ENCODE data around the gene ENOX1.

The ENOX1 gene

GRCh38 chr13:43608400-43609137, 178.2 kb downstream of the ENOX1 start:
- Histone ChIP-seq H3K4me3 (ENCODE audit: low read length) (no peak overlapping the region), H3K56ac (ENCODE audit: low read length) (no peak overlapping the region), H3K4me2 (ENCODE audit: low read length) (no peak overlapping the region), H3K79me1 (ENCODE audit: low read length) (no peaks in the 10 kb centered on the region), H3K36me3 (ENCODE audit: control insufficient read depth, insufficient read depth, low read length) (no peaks in the 10 kb centered on the region), H2BK120ac (ENCODE audit: low read depth, low read length) (no peak overlapping the region), H3K27ac (ENCODE audit: low read depth, low read length) (no peak overlapping the region), H3K27me3 (ENCODE audit: insufficient read depth, low read length, poor library complexity) (no peaks in the 10 kb centered on the region), H4K8ac (ENCODE audit: low read depth, low read length) (no peak overlapping the region), H4K5ac (ENCODE audit: low read length) (no peak overlapping the region), H3K18ac (ENCODE audit: low read length) (no peak overlapping the region), H2BK15ac (replicated peaks; ENCODE audit: low read depth) (no peak overlapping the region), H2AK5ac (ENCODE audit: low read length) (no peak overlapping the region), H3K9ac (ENCODE audit: low read length) (no peak overlapping the region), H3K4me1 (ENCODE audit: control insufficient read depth, low read depth, low read length) (no peaks in the 10 kb centered on the region), H3K4ac (ENCODE audit: low read depth, low read length) (no peak overlapping the region), H3K79me2 (ENCODE audit: control insufficient read depth, insufficient read depth, low read length) (no peaks in the 10 kb centered on the region), H2BK5ac (ENCODE audit: low read length) (no peak overlapping the region), H3K23ac (ENCODE audit: low read length) (no peak overlapping the region)
- WGBS (ENCODE audit: extremely low coverage, insufficient coverage, low lambda C conversion rate), result no CpG with 5 or more reads among the region's 6 CpGs
- DNase-seq, result no peak

- no peak overlapping the region for H3K27ac ChIP-seq (ENCODE audit: low read depth, low read length)
- no peaks in the 10 kb centered on the region for H3K79me2 ChIP-seq (ENCODE audit: control insufficient read depth, insufficient read depth, low read length)
- no CpG with 5 or more reads among the region's 1 CpG for WGBS (ENCODE audit: extremely low coverage, insufficient coverage, low lambda C conversion rate)
Observed at GRCh38 chr13:43597599-43597945, 189.2 kb downstream of the ENOX1 start.

GRCh38 chr13:43596924-43597598, 189.7 kb downstream of the ENOX1 start:
- Histone ChIP-seq H3K18ac (ENCODE audit: low read length) (no peak overlapping the region), H3K36me3 (ENCODE audit: control insufficient read depth, insufficient read depth, low read length) (no peaks in the 10 kb centered on the region), H3K4me3 (ENCODE audit: low read length) (no peak overlapping the region), H4K5ac (ENCODE audit: low read length) (no peak overlapping the region), H3K9ac (ENCODE audit: low read length) (no peak overlapping the region), H3K4me1 (ENCODE audit: control insufficient read depth, low read depth, low read length) (no peaks in the 10 kb centered on the region), H3K4me2 (ENCODE audit: low read length) (no peak overlapping the region), H2BK5ac (ENCODE audit: low read length) (no peak overlapping the region), H3K4ac (ENCODE audit: low read depth, low read length) (no peak overlapping the region), H3K27me3 (ENCODE audit: insufficient read depth, low read length, poor library complexity) (no peaks in the 10 kb centered on the region), H2AK5ac (ENCODE audit: low read length) (no peak overlapping the region), H4K8ac (ENCODE audit: low read depth, low read length) (no peak overlapping the region), H2BK15ac (replicated peaks; ENCODE audit: low read depth) (no peak overlapping the region), H3K56ac (ENCODE audit: low read length) (no peak overlapping the region), H3K79me2 (ENCODE audit: control insufficient read depth, insufficient read depth, low read length) (no peaks in the 10 kb centered on the region), H3K27ac (ENCODE audit: low read depth, low read length) (no peak overlapping the region), H2BK120ac (ENCODE audit: low read depth, low read length) (no peak overlapping the region), H3K23ac (ENCODE audit: low read length) (no peak overlapping the region), H3K79me1 (ENCODE audit: low read length) (no peaks in the 10 kb centered on the region)
- no peak for DNase-seq
- no CpG with 5 or more reads among the region's 7 CpGs for WGBS (ENCODE audit: extremely low coverage, insufficient coverage, low lambda C conversion rate)

More at GRCh38 chr13:43597599-43597945, 189.2 kb downstream of the ENOX1 start:
- Histone ChIP-seq H2BK120ac (ENCODE audit: low read depth, low read length) (no peak overlapping the region), H3K23ac (ENCODE audit: low read length) (no peak overlapping the region), H3K36me3 (ENCODE audit: control insufficient read depth, insufficient read depth, low read length) (no peaks in the 10 kb centered on the region), H3K27me3 (ENCODE audit: insufficient read depth, low read length, poor library complexity) (no peaks in the 10 kb centered on the region), H3K4me3 (ENCODE audit: low read length) (no peak overlapping the region), H2BK15ac (replicated peaks; ENCODE audit: low read depth) (no peak overlapping the region), H3K4ac (ENCODE audit: low read depth, low read length) (no peak overlapping the region), H3K4me2 (ENCODE audit: low read length) (no peak overlapping the region), H4K5ac (ENCODE audit: low read length) (no peak overlapping the region), H3K4me1 (ENCODE audit: control insufficient read depth, low read depth, low read length) (no peaks in the 10 kb centered on the region), H4K8ac (ENCODE audit: low read depth, low read length) (no peak overlapping the region), H2BK5ac (ENCODE audit: low read length) (no peak overlapping the region), H3K9ac (ENCODE audit: low read length) (no peak overlapping the region), H3K79me1 (ENCODE audit: low read length) (no peaks in the 10 kb centered on the region), H3K56ac (ENCODE audit: low read length) (no peak overlapping the region), H2AK5ac (ENCODE audit: low read length) (no peak overlapping the region), H3K18ac (ENCODE audit: low read length) (no peak overlapping the region)
- no peak for DNase-seq

DNA sequence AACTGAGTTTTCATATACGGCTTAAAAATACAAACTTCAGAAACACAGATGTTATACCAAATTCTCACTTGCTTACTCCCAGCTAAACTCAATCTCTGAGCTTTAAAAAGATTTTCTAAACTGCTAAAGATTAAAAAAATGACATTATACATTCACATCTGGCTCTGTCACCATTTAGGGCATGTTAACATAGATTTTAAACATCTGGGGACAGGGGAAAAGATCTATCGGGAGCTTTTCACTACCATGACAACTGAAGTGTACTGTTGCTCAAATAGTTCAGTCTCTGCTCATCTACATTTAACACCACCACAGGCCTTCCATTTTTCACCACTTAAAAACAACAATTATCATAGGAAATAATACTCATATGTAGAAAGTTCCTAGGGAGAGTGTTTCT, 190.8 kb downstream of the ENOX1 start:
- H3K36me3 ChIP-seq (ENCODE audit: control insufficient read depth, insufficient read depth, low read length), result no peaks in the 10 kb centered on the region
- H3K9ac ChIP-seq (ENCODE audit: low read length), result no peak overlapping the region
- H2BK15ac ChIP-seq (replicated peaks; ENCODE audit: low read depth), result no peak overlapping the region
- no peak overlapping the region for H4K5ac ChIP-seq (ENCODE audit: low read length)
- no peaks in the 10 kb centered on the region for H3K79me2 ChIP-seq (ENCODE audit: control insufficient read depth, insufficient read depth, low read length)
- no peak overlapping the region for H3K56ac ChIP-seq (ENCODE audit: low read length)
- H2AK5ac ChIP-seq (ENCODE audit: low read length), result no peak overlapping the region
- no peak overlapping the region for H3K23ac ChIP-seq (ENCODE audit: low read length)
- no peak overlapping the region for H4K8ac ChIP-seq (ENCODE audit: low read depth, low read length)
- H3K4ac ChIP-seq (ENCODE audit: low read depth, low read length), result no peak overlapping the region
- WGBS (ENCODE audit: extremely low coverage, insufficient coverage, low lambda C conversion rate), result no CpG with 5 or more reads among the region's 2 CpGs
- no peaks in the 10 kb centered on the region for H3K27me3 ChIP-seq (ENCODE audit: insufficient read depth, low read length, poor library complexity)
- no peaks in the 10 kb centered on the region for H3K79me1 ChIP-seq (ENCODE audit: low read length)
- H2BK120ac ChIP-seq (ENCODE audit: low read depth, low read length), result no peak overlapping the region
- no peak overlapping the region for H3K4me3 ChIP-seq (ENCODE audit: low read length)
- no peak overlapping the region for H3K18ac ChIP-seq (ENCODE audit: low read length)
- no peaks in the 10 kb centered on the region for H3K4me1 ChIP-seq (ENCODE audit: control insufficient read depth, low read depth, low read length)
- no peak for DNase-seq
- H3K4me2 ChIP-seq (ENCODE audit: low read length), result no peak overlapping the region
- H3K27ac ChIP-seq (ENCODE audit: low read depth, low read length), result no peak overlapping the region
- no peak overlapping the region for H2BK5ac ChIP-seq (ENCODE audit: low read length)

- Histone ChIP-seq H2BK120ac (ENCODE audit: low read depth, low read length) (no peak overlapping the region), H3K56ac (ENCODE audit: low read length) (no peak overlapping the region), H2AK5ac (ENCODE audit: low read length) (no peak overlapping the region), H3K23ac (ENCODE audit: low read length) (no peak overlapping the region), H4K8ac (ENCODE audit: low read depth, low read length) (no peak overlapping the region), H3K36me3 (ENCODE audit: control insufficient read depth, insufficient read depth, low read length) (no peaks in the 10 kb centered on the region), H3K4ac (ENCODE audit: low read depth, low read length) (no peak overlapping the region), H3K4me3 (ENCODE audit: low read length) (no peak overlapping the region), H3K18ac (ENCODE audit: low read length) (no peak overlapping the region), H3K79me1 (ENCODE audit: low read length) (no peaks in the 10 kb centered on the region), H3K9ac (ENCODE audit: low read length) (no peak overlapping the region), H3K27me3 (ENCODE audit: insufficient read depth, low read length, poor library complexity) (no peaks in the 10 kb centered on the region), H3K27ac (ENCODE audit: low read depth, low read length) (no peak overlapping the region), H4K5ac (ENCODE audit: low read length) (no peak overlapping the region), H2BK5ac (ENCODE audit: low read length) (no peak overlapping the region), H2BK15ac (replicated peaks; ENCODE audit: low read depth) (no peak overlapping the region), H3K4me1 (ENCODE audit: control insufficient read depth, low read depth, low read length) (no peaks in the 10 kb centered on the region), H3K4me2 (ENCODE audit: low read length) (no peak overlapping the region), H3K79me2 (ENCODE audit: control insufficient read depth, insufficient read depth, low read length) (no peaks in the 10 kb centered on the region)
- DNase-seq, result no peak
Observed at GRCh38 chr13:43587376-43587775, 199.4 kb downstream of the ENOX1 start.

DNA sequence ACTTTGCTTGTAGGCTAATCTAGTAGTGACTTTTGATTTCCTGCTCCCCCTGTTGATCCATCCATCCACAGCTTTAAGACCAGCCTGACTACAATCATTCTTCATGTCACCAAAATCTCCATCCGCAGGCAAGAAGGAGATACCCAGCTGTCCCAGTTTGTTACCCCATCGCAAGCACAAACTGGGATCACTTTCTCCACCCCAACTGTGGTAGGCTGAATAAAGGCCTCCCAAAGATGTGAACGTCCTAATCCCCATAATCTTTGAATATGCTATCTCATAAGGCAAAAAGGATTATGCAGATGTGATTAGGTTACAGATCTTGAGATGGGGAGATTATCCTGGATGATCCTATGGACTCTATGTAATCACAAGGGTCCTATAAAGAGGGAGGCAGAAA, 202.0 kb downstream of the ENOX1 start:
- no peak overlapping the region for H4K8ac ChIP-seq (ENCODE audit: low read depth, low read length)

More for the DNA sequence above, 202.0 kb downstream of the ENOX1 start:
- H2AK5ac ChIP-seq (ENCODE audit: low read length), result no peak overlapping the region
- no peak overlapping the region for H2BK15ac ChIP-seq (replicated peaks; ENCODE audit: low read depth)
- no peak overlapping the region for H2BK5ac ChIP-seq (ENCODE audit: low read length)
- no peak overlapping the region for H2BK120ac ChIP-seq (ENCODE audit: low read depth, low read length)
- H3K56ac ChIP-seq (ENCODE audit: low read length), result no peak overlapping the region
- WGBS (ENCODE audit: extremely low coverage, insufficient coverage, low lambda C conversion rate), result no CpG with 5 or more reads among the region's 3 CpGs
- H3K4me3 ChIP-seq (ENCODE audit: low read length), result no peak overlapping the region
- no peak overlapping the region for H3K9ac ChIP-seq (ENCODE audit: low read length)
- H3K27ac ChIP-seq (ENCODE audit: low read depth, low read length), result no peak overlapping the region
- H3K18ac ChIP-seq (ENCODE audit: low read length), result no peak overlapping the region
- no peak overlapping the region for H3K23ac ChIP-seq (ENCODE audit: low read length)
- DNase-seq, result peak; percentile 19
- H3K36me3 ChIP-seq (ENCODE audit: control insufficient read depth, insufficient read depth, low read length), result no peaks in the 10 kb centered on the region
- no peaks in the 10 kb centered on the region for H3K79me2 ChIP-seq (ENCODE audit: control insufficient read depth, insufficient read depth, low read length)
- H3K4ac ChIP-seq (ENCODE audit: low read depth, low read length), result no peak overlapping the region
- no peaks in the 10 kb centered on the region for H3K27me3 ChIP-seq (ENCODE audit: insufficient read depth, low read length, poor library complexity)
- H3K79me1 ChIP-seq (ENCODE audit: low read length), result no peaks in the 10 kb centered on the region
- no peak overlapping the region for H4K5ac ChIP-seq (ENCODE audit: low read length)
- no peak overlapping the region for H3K4me2 ChIP-seq (ENCODE audit: low read length)
- H3K4me1 ChIP-seq (ENCODE audit: control insufficient read depth, low read depth, low read length), result no peaks in the 10 kb centered on the region

Measured in mesendoderm (in vitro differentiated cells).